Activated CD4-positive, alpha-beta T cell treated with anti-CD3 and anti-CD28 coated beads for 36 hours (primary cell): ENCODE results near the gene MICU2. TPM values are rescaled to one million over a fixed set of nuclear protein-coding genes. Genes with fewer than 3 reads are reported as not detected.
A peak's percentile ranks its signal among the peaks of the same experiment; 100 is the strongest.

Experiments used
- ATAC-seq: fragments of 200-7000 bp; cut with Tn5 transposase; one replicate; pipeline ENCODE4 v1.10.0; 2021; ENCODE audit warnings: mild to moderate bottlenecking, moderate library complexity
- CTCF ChIA-PET: fragments of 350-600 bp; sonication (Branson Sonifier 250); formaldehyde crosslinking; loops from one replicate; lab custom pipeline; 2021; ENCODE audit warnings: antibody characterized with exemption; lab: Charles Lee
- POLR2A ChIA-PET: fragments of 350-600 bp; sonication (Branson Sonifier 250); formaldehyde crosslinking; loops from one replicate; lab custom pipeline; 2021; ENCODE audit warnings: antibody characterized with exemption, inconsistent platforms; lab: Charles Lee
- DNase-seq: peaks from one replicate; pipeline ENCODE4 v3.0.0-alpha.2; 2020
- H3K27ac Mint-ChIP-seq: one replicate; pipeline ENCODE4 v1.8.0; 2021; ENCODE audit warnings: mixed read lengths
- H3K27me3 Mint-ChIP-seq: one replicate; pipeline ENCODE4 v1.8.0; 2021; ENCODE audit warnings: mixed read lengths
- H3K36me3 Mint-ChIP-seq: one replicate; pipeline ENCODE4 v1.8.0; 2021; ENCODE audit warnings: low read depth, mixed read lengths
- H3K4me1 Mint-ChIP-seq: one replicate; pipeline ENCODE4 v1.8.0; 2021; ENCODE audit warnings: mixed read lengths
- H3K4me3 Mint-ChIP-seq: one replicate; pipeline ENCODE4 v1.8.0; 2021; ENCODE audit warnings: mild to moderate bottlenecking, moderate library complexity, mixed read lengths
- H3K9me3 Mint-ChIP-seq: one replicate; pipeline ENCODE4 v1.8.0; 2021; ENCODE audit warnings: low read depth, mixed read lengths
- intact Hi-C, 2 experiments: fragments of 100-400 bp; cut with DNase I in 1 of 2; cut with micrococcal nuclease in 1 of 2; formaldehyde crosslinking; loops; one replicate each; pipeline versions ENCODE4 v1.14.2 to v1.15.1; 2022 to 2024; cut with DNase I, micrococcal nuclease
- total RNA-seq, 2 experiments: library from RNA; stranded (reverse); gene quantifications; one replicate each; pipeline ENCODE4 v1.2.3, GENCODE V29; 2021

MICU2 gene
- 10 to 100 TPM; 28.4 to 28.7 TPM for total RNA-seq

DNA sequence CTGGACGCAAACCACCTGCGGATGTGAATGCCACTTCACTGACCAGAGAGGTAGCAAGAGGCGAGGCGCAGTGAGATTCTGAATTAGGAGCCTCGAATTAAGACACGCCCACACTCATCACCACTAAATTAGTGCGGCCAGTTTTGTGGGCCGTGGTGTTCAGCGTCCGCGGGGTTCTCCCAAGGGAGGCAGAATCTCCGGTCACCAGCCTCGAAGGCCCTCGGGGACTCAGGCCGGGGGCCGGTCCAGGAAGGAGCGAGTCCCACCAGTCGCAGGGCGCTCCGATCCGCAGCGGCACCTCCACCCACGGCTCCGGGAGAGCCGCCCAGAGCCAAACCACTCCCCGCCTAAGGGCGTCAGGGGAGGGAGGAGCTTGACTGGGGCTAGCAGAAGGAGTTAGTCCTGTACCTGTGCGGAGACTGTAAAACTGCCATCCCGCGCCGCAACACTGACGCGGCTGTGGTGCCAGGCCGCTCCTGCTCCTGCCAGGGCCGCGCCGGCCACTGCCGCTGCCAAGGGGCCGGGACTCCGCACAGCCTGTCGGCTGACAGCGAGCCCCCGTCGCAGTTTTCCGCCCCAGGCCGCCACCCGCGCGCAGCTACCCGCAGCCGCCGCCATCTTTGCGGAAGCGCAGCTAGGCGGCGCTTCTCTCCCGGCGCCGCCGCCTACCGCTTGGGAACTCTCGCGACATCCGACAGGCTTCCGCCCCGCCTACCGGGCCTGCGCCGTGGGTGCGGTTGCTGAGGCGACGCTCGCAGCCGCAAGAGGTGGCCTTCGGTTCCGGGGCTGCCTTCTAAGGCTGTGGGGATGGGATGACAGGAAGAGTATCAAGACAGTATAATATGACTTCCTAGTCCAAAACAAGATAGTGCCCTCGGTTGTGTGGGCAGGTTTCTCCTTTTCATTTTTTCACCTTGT, at the start of gene MICU2:
Gene MICU2 (minus strand): TSS at position 640 of the 918 bp plus-strand sequence. CDS start 22 bp downstream, at position 618.
- Mint-ChIP-seq H3K27ac (peak within 1 kb of the TSS; percentile 94), H3K36me3 (peaks cover 10% of the 10 kb centered on the region), H3K9me3 (no peaks in the 10 kb centered on the region), H3K4me3 (peak within 1 kb of the TSS; percentile 85), H3K4me1 (peaks cover 35% of the 10 kb centered on the region), H3K27me3 (peaks cover 1% of the 10 kb centered on the region)
- POLR2A ChIA-PET = interaction anchor here (0.6 to 1.2 kb wide), 9 partner anchors 9 to 427 kb away, joined by 3 to 6 read pairs (median 4); partner anchors contain the start of genes MRPL57, SKA3 and ZDHHC20
- intact Hi-C loops = loop anchor here (1.0 to 5.0 kb wide), 15 partner anchors 23 to 1971 kb away; partner anchors contain the start of genes MRPL57 (in 2 of the 2), SKA3 (in 2 of the 2), FGF9 (in 1 of the 2) and MPHOSPH8 (in 1 of the 2)
- CTCF ChIA-PET = interaction anchor here (0.5 to 1.3 kb wide), 7 partner anchors 17 to 306 kb away, joined by 3 to 4 read pairs (median 3); no protein-coding TSS in a partner anchor
- DNase-seq (peak; percentile 97), ATAC-seq (peak; percentile 96)

DNA sequence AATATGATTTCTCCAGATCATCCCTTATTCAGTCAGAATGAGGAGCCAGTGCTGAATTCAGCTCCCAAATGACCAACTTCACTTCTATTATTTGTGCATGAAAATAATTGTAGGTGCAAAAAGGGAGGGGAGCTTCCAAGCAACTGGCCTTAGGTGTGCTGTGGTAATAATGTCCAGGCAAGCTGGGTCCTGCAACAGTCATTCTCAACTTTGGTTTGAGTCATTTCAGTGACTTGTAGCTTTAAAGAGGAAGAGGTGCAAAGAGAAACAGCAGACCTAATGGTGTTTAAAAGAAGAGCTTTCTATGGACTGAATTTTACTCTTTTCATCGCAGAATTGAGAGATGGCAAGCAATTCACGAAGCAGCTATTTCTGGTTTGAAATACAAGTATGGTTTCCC, 37.7 kb upstream of the MICU2 start:
- ATAC-seq (no peak), DNase-seq (no peak)
- H3K36me3 Mint-ChIP-seq = no peaks in the 10 kb centered on the region
- H3K4me3 Mint-ChIP-seq = no peak overlapping the region
- H3K4me1 Mint-ChIP-seq = no peaks in the 10 kb centered on the region
- ChIA-PET CTCF (no interaction called here), POLR2A (no interaction called here)
- H3K27me3 Mint-ChIP-seq = no peaks in the 10 kb centered on the region
- H3K9me3 Mint-ChIP-seq = no peaks in the 10 kb centered on the region
- H3K27ac Mint-ChIP-seq = no peak overlapping the region
- intact Hi-C loops = no loop called here

- intact Hi-C loops = loop anchor here (2.0 to 5.0 kb wide), 2 partner anchors 639 to 1158 kb away; no protein-coding TSS in a partner anchor
- DNase-seq (no peak), ATAC-seq (no peak)
- no peaks in the 10 kb centered on the region for H3K9me3 Mint-ChIP-seq
- H3K27me3 Mint-ChIP-seq = peaks cover 2% of the 10 kb centered on the region
- no peak overlapping the region for H3K4me3 Mint-ChIP-seq
- CTCF ChIA-PET = interaction anchor here (0.8 to 2.3 kb wide), 3 partner anchors 16 to 61 kb away, joined by 3 to 5 read pairs (median 4); no protein-coding TSS in a partner anchor
- no peaks in the 10 kb centered on the region for H3K36me3 Mint-ChIP-seq
- POLR2A ChIA-PET = no interaction called here
- no peak overlapping the region for H3K27ac Mint-ChIP-seq
- H3K4me1 Mint-ChIP-seq = no peaks in the 10 kb centered on the region
These were observed 35.6 kb upstream of the MICU2 start for GRCh38 chr13:21639561-21639960.

DNA sequence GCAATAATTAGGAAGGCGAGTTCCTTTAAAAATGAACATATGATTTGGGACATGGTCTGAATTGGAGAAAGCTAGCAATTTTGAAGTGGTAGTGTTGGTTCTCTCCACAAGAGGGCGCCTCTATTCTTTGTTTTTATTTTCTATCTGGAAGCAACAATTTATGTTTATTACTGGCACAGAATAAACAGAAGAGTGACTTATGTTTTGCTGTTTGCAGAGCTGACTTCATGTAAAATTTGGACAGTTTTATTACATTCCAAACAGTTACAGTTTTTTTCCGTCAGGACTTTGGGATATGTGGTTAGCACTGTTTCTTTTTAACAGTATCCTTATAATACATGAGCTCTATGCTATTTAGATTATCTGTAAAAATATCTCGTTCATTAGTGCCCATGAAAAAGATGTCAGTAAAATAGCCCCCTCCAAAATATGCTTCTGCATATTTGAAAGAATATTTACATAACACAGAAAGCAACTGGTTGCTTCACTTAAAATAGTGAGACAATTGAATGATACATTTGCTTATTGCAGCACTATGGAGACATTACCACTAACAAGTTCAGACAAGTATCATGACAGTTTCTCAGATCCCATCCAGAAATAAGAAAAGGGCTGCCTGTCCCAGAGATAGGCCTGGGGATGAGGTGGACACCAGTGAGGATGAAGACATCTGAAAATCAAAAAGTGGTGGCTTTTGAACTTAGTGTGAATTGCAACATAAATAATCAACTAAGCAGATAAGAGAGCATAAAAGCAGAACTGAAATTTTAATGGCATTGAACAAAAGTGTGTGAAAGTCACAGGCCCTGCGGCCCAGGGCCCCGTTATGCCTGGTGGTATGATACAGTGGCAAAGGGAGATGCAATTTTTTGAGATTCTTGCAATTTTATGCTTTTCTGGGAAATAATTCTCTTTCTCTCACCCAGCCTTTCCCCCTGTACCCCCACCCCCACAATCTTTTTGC, 34.6 kb upstream of the MICU2 start:
- DNase-seq (peak; percentile 39), ATAC-seq (no peak)
- peaks cover 2% of the 10 kb centered on the region for H3K27me3 Mint-ChIP-seq
- no peaks in the 10 kb centered on the region for H3K9me3 Mint-ChIP-seq
- H3K4me1 Mint-ChIP-seq = no peaks in the 10 kb centered on the region
- POLR2A ChIA-PET = no interaction called here
- no peaks in the 10 kb centered on the region for H3K36me3 Mint-ChIP-seq
- H3K4me3 Mint-ChIP-seq = no peak overlapping the region
- no peak overlapping the region for H3K27ac Mint-ChIP-seq
- intact Hi-C loops = loop anchor here (1.0 to 5.0 kb wide), 3 partner anchors 640 to 1159 kb away; no protein-coding TSS in a partner anchor
- CTCF ChIA-PET = interaction anchor here (0.5 to 2.3 kb wide), 29 partner anchors 9 to 1157 kb away, joined by 3 to 17 read pairs (median 4); partner anchors contain the start of gene FGF9

DNA sequence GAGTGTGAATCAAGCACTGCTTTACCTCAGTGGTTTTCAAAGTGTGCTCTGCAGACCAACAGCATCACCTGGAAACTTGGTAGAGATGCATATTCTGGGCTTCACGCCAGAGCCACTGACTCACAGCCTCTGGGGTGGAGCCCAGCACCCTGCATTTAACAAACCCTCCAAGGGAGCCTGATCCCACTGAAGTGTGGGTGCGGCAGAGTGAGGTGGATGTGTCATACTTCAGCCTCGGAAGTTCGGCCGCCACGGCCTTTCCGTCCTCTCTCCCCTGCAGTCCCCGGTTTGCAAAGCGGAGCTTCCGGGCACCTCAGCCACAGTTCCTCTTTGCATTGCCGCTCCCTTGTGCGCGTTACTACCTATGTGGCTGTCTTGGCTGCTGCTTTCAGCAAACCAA, 33.3 kb upstream of the MICU2 start:
- H3K27ac Mint-ChIP-seq = no peak overlapping the region
- no peaks in the 10 kb centered on the region for H3K4me1 Mint-ChIP-seq
- peaks cover 2% of the 10 kb centered on the region for H3K27me3 Mint-ChIP-seq
- H3K4me3 Mint-ChIP-seq = no peak overlapping the region
- H3K9me3 Mint-ChIP-seq = no peaks in the 10 kb centered on the region
- ATAC-seq = peak; percentile 55
- ChIA-PET CTCF (interaction anchor here (0.7 to 2.3 kb wide), 16 partner anchors 11 to 1159 kb away, joined by 3 to 17 read pairs (median 4); no protein-coding TSS in a partner anchor), POLR2A (no interaction called here)
- no peaks in the 10 kb centered on the region for H3K36me3 Mint-ChIP-seq
- peak; percentile 55 for DNase-seq
- intact Hi-C loops = loop anchor here in 1 of 2 experiments (5.0 kb wide), 1 partner anchor 1160 kb away; no protein-coding TSS in a partner anchor

GRCh38 chr13:21636656-21637055, 32.7 kb upstream of the MICU2 start:
- Mint-ChIP-seq H3K36me3 (no peaks in the 10 kb centered on the region), H3K4me1 (no peaks in the 10 kb centered on the region), H3K4me3 (no peak overlapping the region), H3K27ac (no peak overlapping the region), H3K9me3 (peaks cover 2% of the 10 kb centered on the region), H3K27me3 (peaks cover 2% of the 10 kb centered on the region)
- CTCF ChIA-PET = interaction anchor here (0.6 to 2.0 kb wide), 9 partner anchors 14 to 183 kb away, joined by 3 to 6 read pairs (median 4); no protein-coding TSS in a partner anchor
- ATAC-seq = no peak
- intact Hi-C loops = loop anchor here in 1 of 2 experiments (5.0 kb wide), 1 partner anchor 1161 kb away; no protein-coding TSS in a partner anchor
- DNase-seq = no peak
- POLR2A ChIA-PET = no interaction called here

- Mint-ChIP-seq H3K36me3 (peaks cover 3% of the 10 kb centered on the region), H3K27me3 (peaks cover 5% of the 10 kb centered on the region), H3K27ac (no peak overlapping the region), H3K4me1 (no peaks in the 10 kb centered on the region), H3K4me3 (no peak overlapping the region), H3K9me3 (peaks cover 6% of the 10 kb centered on the region)
- no peak for ATAC-seq
- intact Hi-C loops = no loop called here
- DNase-seq = no peak
- CTCF ChIA-PET = no interaction called here
- POLR2A ChIA-PET = no interaction called here
These were observed 28.2 kb upstream of the MICU2 start for GRCh38 chr13:21632196-21632595.

DNA sequence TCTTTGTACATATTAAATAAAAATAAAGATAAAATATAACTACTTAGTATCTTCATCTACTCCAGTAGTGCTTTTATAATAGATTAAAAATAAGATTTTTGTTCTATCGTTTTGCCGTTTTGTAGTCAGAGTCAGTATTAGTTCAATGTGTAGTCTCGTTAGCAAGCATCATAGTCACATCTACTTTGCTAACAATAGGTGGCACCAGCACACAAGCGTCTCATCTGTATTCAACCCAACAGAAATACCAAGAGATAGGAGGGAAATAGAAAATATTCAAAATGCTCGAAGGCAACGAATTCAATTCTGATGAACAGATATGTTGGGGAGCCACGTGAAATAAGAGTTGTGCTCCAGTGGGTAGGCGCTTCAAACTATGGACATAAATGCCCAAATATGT, 21.4 kb upstream of the MICU2 start:
- no peaks in the 10 kb centered on the region for H3K9me3 Mint-ChIP-seq
- ATAC-seq (no peak), DNase-seq (peak; percentile 25)
- ChIA-PET CTCF (interaction anchor here (0.7 to 1.8 kb wide), 3 partner anchors 10 to 20 kb away, joined by 3 to 6 read pairs (median 3); no protein-coding TSS in a partner anchor), POLR2A (no interaction called here)
- no peaks in the 10 kb centered on the region for H3K36me3 Mint-ChIP-seq
- no peak overlapping the region for H3K27ac Mint-ChIP-seq
- H3K4me3 Mint-ChIP-seq = no peak overlapping the region
- H3K27me3 Mint-ChIP-seq = peaks cover 9% of the 10 kb centered on the region
- H3K4me1 Mint-ChIP-seq = peaks cover 2% of the 10 kb centered on the region
- intact Hi-C loops = loop anchor here in 1 of 2 experiments (1.0 kb wide), 1 partner anchor 1132 kb away; no protein-coding TSS in a partner anchor

- ChIA-PET POLR2A (no interaction called here), CTCF (no interaction called here)
- no peak overlapping the region for H3K4me3 Mint-ChIP-seq
- no peak for DNase-seq
- ATAC-seq = no peak
- H3K9me3 Mint-ChIP-seq = no peaks in the 10 kb centered on the region
- peaks cover 2% of the 10 kb centered on the region for H3K4me1 Mint-ChIP-seq
- no peak overlapping the region for H3K27ac Mint-ChIP-seq
- H3K36me3 Mint-ChIP-seq = no peaks in the 10 kb centered on the region
- intact Hi-C loops = no loop called here
- H3K27me3 Mint-ChIP-seq = peaks cover 18% of the 10 kb centered on the region
These were observed 16.9 kb upstream of the MICU2 start for GRCh38 chr13:21620861-21621260.

DNA sequence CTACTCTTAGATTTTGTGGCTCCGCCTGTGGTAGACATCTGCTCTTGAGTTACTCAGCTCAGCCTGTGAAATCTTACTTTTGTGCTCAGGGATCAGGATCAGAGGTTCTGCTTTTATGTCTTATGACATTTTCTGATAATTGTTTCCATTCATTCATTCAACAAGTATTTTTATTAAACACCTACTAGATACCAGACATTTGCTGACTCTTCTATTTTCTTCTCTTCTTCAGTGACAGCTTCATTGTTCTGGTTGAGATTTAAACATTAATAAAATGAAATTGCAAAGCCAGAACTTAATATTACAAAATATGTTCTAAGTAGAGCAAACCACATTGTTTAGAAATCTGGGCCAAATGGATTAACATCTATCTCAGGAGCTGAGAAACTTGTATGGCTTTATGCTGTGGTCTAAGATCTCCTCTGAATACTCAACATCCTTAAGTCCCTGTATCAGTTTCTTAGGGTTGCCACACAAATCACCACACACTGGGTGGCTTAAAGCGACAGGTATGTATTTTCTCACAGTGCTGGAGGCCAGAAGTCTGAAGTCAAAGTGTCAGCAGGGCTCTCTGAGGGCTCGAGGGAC, 15.8 kb upstream of the MICU2 start:
- Mint-ChIP-seq H3K27me3 (peaks cover 16% of the 10 kb centered on the region), H3K27ac (no peak overlapping the region), H3K36me3 (no peaks in the 10 kb centered on the region), H3K9me3 (no peaks in the 10 kb centered on the region), H3K4me3 (no peak overlapping the region), H3K4me1 (no peaks in the 10 kb centered on the region)
- DNase-seq (no peak), ATAC-seq (no peak)
- ChIA-PET POLR2A (no interaction called here), CTCF (interaction anchor here (0.8 kb wide), 1 partner anchor 31 kb away, joined by 3 read pairs; no protein-coding TSS in a partner anchor)
- intact Hi-C loops = no loop called here
